NB4 (cell line): ENCODE data around the gene WDR7.

Experiments
- MYC ChIP-seq: IDR thresholded peaks from 2 replicates; pipeline ENCODE4 v1.6.1; 2011; ENCODE audit warnings: low read depth, low read length
- POLR2A ChIP-seq: IDR thresholded peaks from 2 replicates; pipeline ENCODE4 v1.6.1; 2011; ENCODE audit warnings: mild to moderate bottlenecking; ENCODE audit not compliant: insufficient read length; ENCODE audit errors: extremely low read depth
- TF ChIP-seq, protein P1 (sequence below): IDR thresholded peaks from one replicate; pipeline ENCODE4 v1.5.1; 2012; ENCODE audit warnings: low read depth, low read length

DNA sequence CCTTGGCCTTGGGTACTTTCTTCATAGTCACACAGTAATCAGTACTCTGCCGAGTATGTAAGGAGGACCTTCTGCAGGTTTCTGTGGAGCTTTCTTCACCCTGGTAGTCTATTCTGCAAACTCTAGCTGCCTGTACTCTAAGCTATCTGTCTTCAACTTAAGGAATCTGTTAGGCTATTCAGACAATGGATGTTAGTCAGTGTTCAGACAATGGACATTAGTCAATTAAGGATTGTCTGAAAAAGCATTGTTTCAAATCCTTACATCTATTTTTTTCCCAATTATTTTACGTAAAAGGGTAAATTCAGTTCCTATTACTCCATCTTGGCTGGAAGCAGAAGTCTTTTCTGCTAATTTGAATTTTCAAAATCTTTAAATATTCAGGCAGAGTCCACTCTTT lies 75.7 kb downstream of the WDR7 start:
- TF ChIP-seq, protein P1, sequence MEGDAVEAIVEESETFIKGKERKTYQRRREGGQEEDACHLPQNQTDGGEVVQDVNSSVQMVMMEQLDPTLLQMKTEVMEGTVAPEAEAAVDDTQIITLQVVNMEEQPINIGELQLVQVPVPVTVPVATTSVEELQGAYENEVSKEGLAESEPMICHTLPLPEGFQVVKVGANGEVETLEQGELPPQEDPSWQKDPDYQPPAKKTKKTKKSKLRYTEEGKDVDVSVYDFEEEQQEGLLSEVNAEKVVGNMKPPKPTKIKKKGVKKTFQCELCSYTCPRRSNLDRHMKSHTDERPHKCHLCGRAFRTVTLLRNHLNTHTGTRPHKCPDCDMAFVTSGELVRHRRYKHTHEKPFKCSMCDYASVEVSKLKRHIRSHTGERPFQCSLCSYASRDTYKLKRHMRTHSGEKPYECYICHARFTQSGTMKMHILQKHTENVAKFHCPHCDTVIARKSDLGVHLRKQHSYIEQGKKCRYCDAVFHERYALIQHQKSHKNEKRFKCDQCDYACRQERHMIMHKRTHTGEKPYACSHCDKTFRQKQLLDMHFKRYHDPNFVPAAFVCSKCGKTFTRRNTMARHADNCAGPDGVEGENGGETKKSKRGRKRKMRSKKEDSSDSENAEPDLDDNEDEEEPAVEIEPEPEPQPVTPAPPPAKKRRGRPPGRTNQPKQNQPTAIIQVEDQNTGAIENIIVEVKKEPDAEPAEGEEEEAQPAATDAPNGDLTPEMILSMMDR = no peak
- TF ChIP-seq POLR2A = no peak
- no peak for TF ChIP-seq MYC
